Muscle layer of colon (tissue), 2 donors: ENCODE data around the gene L1TD1.
"Not testable (repeated sequence)": the region's sequence is repeated elsewhere in the genome, so short reads cannot be mapped to it uniquely, and the experiment has no call there.

Source experiments
- H3K27ac ChIP-seq: one replicate; pipeline ENCODE4 v1.7.0; 2013; ENCODE audit warnings: low read depth, mild to moderate bottlenecking, low read length, moderate library complexity
- H3K27me3 ChIP-seq, 2 donors: one replicate each; pipeline ENCODE4 v1.7.0; 2013; ENCODE audit warnings: low read length in 2 of 2, mild to moderate bottlenecking in 2 of 2; ENCODE audit not compliant: insufficient read depth in 2 of 2, control insufficient read depth in 1 of 2
- H3K36me3 ChIP-seq: one replicate; pipeline ENCODE4 v1.7.0; 2013; ENCODE audit warnings: mild to moderate bottlenecking, low read length; ENCODE audit not compliant: insufficient read depth
- H3K4me1 ChIP-seq: one replicate; pipeline ENCODE4 v1.7.0; 2013; ENCODE audit warnings: mild to moderate bottlenecking, low read length; ENCODE audit not compliant: insufficient read depth
- H3K4me3 ChIP-seq, 2 donors: one replicate each; pipeline ENCODE4 v1.7.0; 2013; ENCODE audit warnings: low read length in 2 of 2, low read depth in 1 of 2, mild to moderate bottlenecking in 1 of 2, moderate library complexity in 1 of 2
- H3K9ac ChIP-seq: one replicate; pipeline ENCODE4 v1.7.0; 2013; ENCODE audit warnings: low read length
- H3K9me3 ChIP-seq: one replicate; pipeline ENCODE4 v1.7.0; 2013; ENCODE audit warnings: mild to moderate bottlenecking, low read length
- donor health status: abdominal sarcoma.
- donor health status: Adenocarcinoma of cecum.

The L1TD1 gene

GRCh38 chr1:62207187-62207586 lies 12.5 kb downstream of the L1TD1 start:
- no peak overlapping the region for H3K4me3 ChIP-seq
- H3K27me3 ChIP-seq = no peaks in the 10 kb centered on the region
- H3K36me3 ChIP-seq = no peaks in the 10 kb centered on the region
- no peak overlapping the region for H3K9ac ChIP-seq
- H3K9me3 ChIP-seq = no peaks in the 10 kb centered on the region
- H3K27ac ChIP-seq = no peak overlapping the region
- H3K4me1 ChIP-seq = no peaks in the 10 kb centered on the region

DNA sequence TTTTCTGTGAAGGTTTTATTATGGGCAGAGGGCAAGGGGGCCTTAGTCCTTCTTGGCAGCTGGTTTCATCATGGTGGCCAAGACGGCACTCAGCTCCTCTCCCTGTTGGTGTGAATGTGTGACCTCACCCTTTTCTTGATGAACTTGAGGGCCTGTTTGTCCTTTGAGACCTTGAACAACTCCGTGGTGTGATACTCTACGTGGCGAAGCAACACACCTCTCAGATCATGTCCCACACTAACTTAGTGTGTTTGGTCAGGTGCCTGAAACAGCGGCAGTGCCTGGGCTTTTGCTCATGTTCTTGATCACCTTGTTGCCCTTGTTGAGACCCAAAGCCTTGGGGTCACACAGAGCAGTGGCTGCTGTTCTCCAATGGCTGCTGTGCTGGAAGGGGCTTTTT lies 13.4 kb downstream of the L1TD1 start:
- H3K27me3 ChIP-seq = no peaks in the 10 kb centered on the region
- no peak overlapping the region for H3K27ac ChIP-seq
- H3K4me3 ChIP-seq = no peak overlapping the region
- H3K9me3 ChIP-seq = no peaks in the 10 kb centered on the region
- no peaks in the 10 kb centered on the region for H3K36me3 ChIP-seq
- H3K4me1 ChIP-seq = no peaks in the 10 kb centered on the region
- H3K9ac ChIP-seq = no peak overlapping the region

GRCh38 chr1:62208970-62209369 lies 14.3 kb downstream of the L1TD1 start:
- no peaks in the 10 kb centered on the region for H3K9me3 ChIP-seq
- no peaks in the 10 kb centered on the region for H3K27me3 ChIP-seq
- H3K27ac ChIP-seq = no peak overlapping the region
- no peaks in the 10 kb centered on the region for H3K4me1 ChIP-seq
- no peaks in the 10 kb centered on the region for H3K36me3 ChIP-seq
- no peak overlapping the region for H3K9ac ChIP-seq
- no peak overlapping the region for H3K4me3 ChIP-seq

- H3K9me3 ChIP-seq = no peaks in the 10 kb centered on the region
- H3K9ac ChIP-seq = no peak overlapping the region
- H3K36me3 ChIP-seq = no peaks in the 10 kb centered on the region
- H3K4me1 ChIP-seq = no peaks in the 10 kb centered on the region
- no peak overlapping the region for H3K27ac ChIP-seq
- no peaks in the 10 kb centered on the region for H3K27me3 ChIP-seq
- H3K4me3 ChIP-seq = no peak overlapping the region
These were observed 15.4 kb downstream of the L1TD1 start for GRCh38 chr1:62209931-62210595.

GRCh38 chr1:62210960-62211359 lies 16.3 kb downstream of the L1TD1 start:
- no peak overlapping the region for H3K9ac ChIP-seq
- H3K4me3 ChIP-seq = no peak overlapping the region
- no peaks in the 10 kb centered on the region for H3K27me3 ChIP-seq
- no peak overlapping the region for H3K27ac ChIP-seq
- H3K4me1 ChIP-seq = no peaks in the 10 kb centered on the region
- no peaks in the 10 kb centered on the region for H3K9me3 ChIP-seq
- no peaks in the 10 kb centered on the region for H3K36me3 ChIP-seq

DNA sequence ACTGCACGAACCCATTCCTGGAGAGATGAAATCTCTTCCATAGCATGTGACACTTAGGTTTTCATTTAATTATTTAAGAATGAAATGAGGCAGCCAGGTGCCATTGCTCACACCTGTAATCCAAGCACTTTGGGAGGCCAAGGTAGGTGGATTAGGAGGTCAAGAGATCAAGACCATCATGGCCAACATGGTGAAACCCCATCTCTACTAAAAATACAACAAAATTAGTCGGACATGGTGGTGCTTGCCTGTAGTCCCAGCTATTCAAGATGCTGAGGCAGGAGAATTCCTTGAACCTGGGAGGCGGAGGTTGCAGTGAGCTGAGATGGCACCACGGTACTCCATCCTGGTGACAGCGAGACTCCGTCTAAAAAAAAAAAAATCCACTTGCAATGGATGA lies 17.8 kb downstream of the L1TD1 start:
- Histone ChIP-seq H3K27ac (no peak overlapping the region), H3K9ac (no peak overlapping the region), H3K4me1 (no peaks in the 10 kb centered on the region), H3K4me3 (no peak overlapping the region), H3K36me3 (no peaks in the 10 kb centered on the region), H3K9me3 (no peaks in the 10 kb centered on the region), H3K27me3 (no peaks in the 10 kb centered on the region)

- Histone ChIP-seq H3K27me3 (no peaks in the 10 kb centered on the region), H3K4me1 (no peaks in the 10 kb centered on the region), H3K36me3 (no peaks in the 10 kb centered on the region), H3K4me3 (no peak overlapping the region), H3K27ac (no peak overlapping the region), H3K9ac (no peak overlapping the region), H3K9me3 (no peaks in the 10 kb centered on the region)
These were observed 18.6 kb downstream of the L1TD1 start for GRCh38 chr1:62213075-62213914.

DNA sequence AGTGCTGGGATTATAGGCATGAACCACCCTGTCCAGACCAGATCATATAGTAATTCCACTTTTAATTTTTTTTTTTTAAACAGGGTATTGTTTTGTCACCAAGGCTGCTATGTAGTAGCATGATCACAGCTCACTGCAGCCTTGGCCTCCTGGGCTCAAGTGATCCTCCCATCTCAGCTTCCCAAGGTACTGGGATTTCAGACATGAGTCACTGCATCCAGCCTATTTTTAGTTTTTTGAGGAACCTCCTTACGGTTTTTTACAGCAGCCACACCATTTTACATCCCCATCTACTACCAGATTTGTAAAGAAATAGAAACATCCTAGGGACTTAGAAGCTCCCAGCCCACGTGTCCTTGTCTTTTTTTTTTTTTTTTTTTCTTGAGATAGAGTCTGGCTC lies 24.0 kb downstream of the L1TD1 start:
- H3K27ac ChIP-seq = no peak overlapping the region
- H3K9ac ChIP-seq = no peak overlapping the region
- no peaks in the 10 kb centered on the region for H3K27me3 ChIP-seq
- H3K4me1 ChIP-seq = no peaks in the 10 kb centered on the region
- no peaks in the 10 kb centered on the region for H3K36me3 ChIP-seq
- H3K9me3 ChIP-seq = no peaks in the 10 kb centered on the region
- H3K4me3 ChIP-seq = no peak overlapping the region

DNA sequence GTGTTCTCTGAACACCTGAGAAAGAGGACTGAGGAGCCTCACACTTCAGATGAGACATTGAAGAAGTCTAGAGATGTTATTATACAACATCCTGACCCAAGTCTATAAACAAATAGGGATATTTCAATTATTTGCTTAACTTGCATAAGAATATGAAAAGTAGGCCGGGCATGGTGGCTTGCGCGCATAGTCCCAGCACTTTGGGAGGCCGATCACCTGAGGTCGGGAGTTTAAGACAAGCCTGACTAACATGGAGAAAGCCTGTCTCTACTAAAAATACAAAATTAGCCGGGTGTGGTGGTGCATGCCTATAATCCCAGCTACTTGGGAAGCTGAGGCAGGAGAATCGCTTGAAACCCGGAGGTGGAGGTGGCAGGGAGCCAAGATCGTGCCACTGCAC lies 25.8 kb downstream of the L1TD1 start:
- not testable (repeated sequence) for H3K4me1 ChIP-seq, H3K4me3 ChIP-seq, H3K9ac ChIP-seq, H3K27me3 ChIP-seq, H3K9me3 ChIP-seq, H3K27ac ChIP-seq, H3K36me3 ChIP-seq

GRCh38 chr1:62221171-62221570 lies 26.5 kb downstream of the L1TD1 start:
- Histone ChIP-seq H3K4me1 (no peaks in the 10 kb centered on the region), H3K9ac (no peak overlapping the region), H3K4me3 (no peak overlapping the region)

GRCh38 chr1:62222321-62222720 lies 27.7 kb downstream of the L1TD1 start:
- Histone ChIP-seq H3K9me3 (no peaks in the 10 kb centered on the region), H3K27me3 (no peaks in the 10 kb centered on the region), H3K27ac (no peak overlapping the region), H3K9ac (no peak overlapping the region), H3K36me3 (no peaks in the 10 kb centered on the region), H3K4me1 (no peaks in the 10 kb centered on the region), H3K4me3 (no peak overlapping the region)

More at GRCh38 chr1:62221171-62221570, 26.5 kb downstream of the L1TD1 start:
- H3K9me3 ChIP-seq = no peaks in the 10 kb centered on the region
- no peak overlapping the region for H3K27ac ChIP-seq
- H3K27me3 ChIP-seq = no peaks in the 10 kb centered on the region
- H3K36me3 ChIP-seq = no peaks in the 10 kb centered on the region

DNA sequence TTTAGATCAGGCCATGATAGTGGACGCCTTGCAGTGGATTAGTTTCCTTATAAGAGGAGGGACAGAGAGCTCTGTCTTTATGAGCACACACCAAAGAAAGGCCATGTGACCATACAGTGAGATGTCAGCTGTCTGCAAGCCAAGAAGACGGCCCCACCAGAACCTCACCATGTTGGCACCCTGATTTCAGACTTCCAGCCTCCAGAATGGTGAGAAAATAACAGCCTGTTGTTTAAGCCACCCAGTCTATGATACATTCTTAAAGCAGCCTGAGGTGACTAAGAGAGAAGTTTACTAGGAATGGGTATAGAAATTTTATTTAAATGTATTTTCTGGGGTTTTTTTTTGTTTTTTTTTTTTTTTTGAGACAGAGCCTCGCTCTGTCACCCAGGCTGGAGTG lies 29.5 kb downstream of the L1TD1 start:
- H3K4me3 ChIP-seq = no peak overlapping the region
- no peaks in the 10 kb centered on the region for H3K4me1 ChIP-seq
- H3K36me3 ChIP-seq = no peaks in the 10 kb centered on the region
- H3K27me3 ChIP-seq = no peaks in the 10 kb centered on the region
- no peaks in the 10 kb centered on the region for H3K9me3 ChIP-seq
- H3K27ac ChIP-seq = no peak overlapping the region
- H3K9ac ChIP-seq = no peak overlapping the region
